ENCODE results near the gene COL8A1. TPM values are rescaled to one million over a fixed set of nuclear protein-coding genes. Genes with fewer than 3 reads are reported as not detected.

Gene COL8A1
- total RNA-seq, 1 experiment from 2014 or later: 0.87 TPM

DNA sequence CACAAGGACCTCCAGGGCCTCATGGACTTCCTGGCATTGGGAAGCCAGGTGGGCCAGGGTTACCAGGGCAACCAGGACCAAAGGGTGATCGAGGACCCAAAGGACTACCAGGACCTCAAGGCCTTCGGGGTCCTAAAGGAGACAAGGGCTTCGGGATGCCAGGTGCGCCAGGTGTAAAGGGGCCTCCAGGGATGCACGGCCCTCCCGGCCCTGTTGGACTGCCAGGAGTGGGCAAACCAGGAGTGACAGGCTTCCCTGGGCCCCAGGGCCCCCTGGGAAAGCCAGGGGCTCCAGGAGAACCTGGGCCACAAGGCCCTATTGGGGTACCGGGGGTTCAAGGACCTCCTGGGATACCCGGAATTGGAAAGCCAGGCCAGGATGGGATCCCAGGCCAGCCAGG, 156.1 kb downstream of the COL8A1 start (continued):
- TF ChIP-seq, protein P1, sequence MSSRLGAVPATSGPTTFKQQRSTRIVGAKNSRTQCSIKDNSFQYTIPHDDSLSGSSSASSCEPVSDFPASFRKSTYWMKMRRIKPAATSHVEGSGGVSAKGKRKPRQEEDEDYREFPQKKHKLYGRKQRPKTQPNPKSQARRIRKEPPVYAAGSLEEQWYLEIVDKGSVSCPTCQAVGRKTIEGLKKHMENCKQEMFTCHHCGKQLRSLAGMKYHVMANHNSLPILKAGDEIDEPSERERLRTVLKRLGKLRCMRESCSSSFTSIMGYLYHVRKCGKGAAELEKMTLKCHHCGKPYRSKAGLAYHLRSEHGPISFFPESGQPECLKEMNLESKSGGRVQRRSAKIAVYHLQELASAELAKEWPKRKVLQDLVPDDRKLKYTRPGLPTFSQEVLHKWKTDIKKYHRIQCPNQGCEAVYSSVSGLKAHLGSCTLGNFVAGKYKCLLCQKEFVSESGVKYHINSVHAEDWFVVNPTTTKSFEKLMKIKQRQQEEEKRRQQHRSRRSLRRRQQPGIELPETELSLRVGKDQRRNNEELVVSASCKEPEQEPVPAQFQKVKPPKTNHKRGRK (CRISPR knock-in tag; IDR thresholded peaks at IDR 0.05; ENCODE audit: borderline replicate concordance): no peak
- TF ChIP-seq MXD4 (CRISPR knock-in tag; IDR thresholded peaks at IDR 0.05; ENCODE audit: borderline replicate concordance) (no peak), FOXJ3 (CRISPR knock-in tag; IDR thresholded peaks at IDR 0.05; ENCODE audit: borderline replicate concordance) (no peak)

DNA sequence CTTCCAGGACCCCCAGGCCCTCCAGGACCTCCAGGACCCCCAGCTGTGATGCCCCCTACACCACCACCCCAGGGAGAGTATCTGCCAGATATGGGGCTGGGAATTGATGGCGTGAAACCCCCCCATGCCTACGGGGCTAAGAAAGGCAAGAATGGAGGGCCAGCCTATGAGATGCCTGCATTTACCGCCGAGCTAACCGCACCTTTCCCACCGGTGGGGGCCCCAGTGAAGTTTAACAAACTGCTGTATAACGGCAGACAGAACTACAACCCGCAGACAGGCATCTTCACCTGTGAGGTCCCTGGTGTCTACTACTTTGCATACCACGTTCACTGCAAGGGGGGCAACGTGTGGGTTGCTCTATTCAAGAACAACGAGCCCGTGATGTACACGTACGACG, 157.2 kb downstream of the COL8A1 start:
- Mint-ChIP-seq H3K36me3 (no peaks in the 10 kb centered on the region), H3K27me3 (ENCODE audit: low read depth) (no peaks in the 10 kb centered on the region), H3K4me1 (no peaks in the 10 kb centered on the region), H3K9me3 (peaks cover 9% of the 10 kb centered on the region; the same call in 1 of the 2 replicates), H3K27ac (no peak overlapping the region), H3K4me3 (no peak overlapping the region)
- TF ChIP-seq, protein P2, sequence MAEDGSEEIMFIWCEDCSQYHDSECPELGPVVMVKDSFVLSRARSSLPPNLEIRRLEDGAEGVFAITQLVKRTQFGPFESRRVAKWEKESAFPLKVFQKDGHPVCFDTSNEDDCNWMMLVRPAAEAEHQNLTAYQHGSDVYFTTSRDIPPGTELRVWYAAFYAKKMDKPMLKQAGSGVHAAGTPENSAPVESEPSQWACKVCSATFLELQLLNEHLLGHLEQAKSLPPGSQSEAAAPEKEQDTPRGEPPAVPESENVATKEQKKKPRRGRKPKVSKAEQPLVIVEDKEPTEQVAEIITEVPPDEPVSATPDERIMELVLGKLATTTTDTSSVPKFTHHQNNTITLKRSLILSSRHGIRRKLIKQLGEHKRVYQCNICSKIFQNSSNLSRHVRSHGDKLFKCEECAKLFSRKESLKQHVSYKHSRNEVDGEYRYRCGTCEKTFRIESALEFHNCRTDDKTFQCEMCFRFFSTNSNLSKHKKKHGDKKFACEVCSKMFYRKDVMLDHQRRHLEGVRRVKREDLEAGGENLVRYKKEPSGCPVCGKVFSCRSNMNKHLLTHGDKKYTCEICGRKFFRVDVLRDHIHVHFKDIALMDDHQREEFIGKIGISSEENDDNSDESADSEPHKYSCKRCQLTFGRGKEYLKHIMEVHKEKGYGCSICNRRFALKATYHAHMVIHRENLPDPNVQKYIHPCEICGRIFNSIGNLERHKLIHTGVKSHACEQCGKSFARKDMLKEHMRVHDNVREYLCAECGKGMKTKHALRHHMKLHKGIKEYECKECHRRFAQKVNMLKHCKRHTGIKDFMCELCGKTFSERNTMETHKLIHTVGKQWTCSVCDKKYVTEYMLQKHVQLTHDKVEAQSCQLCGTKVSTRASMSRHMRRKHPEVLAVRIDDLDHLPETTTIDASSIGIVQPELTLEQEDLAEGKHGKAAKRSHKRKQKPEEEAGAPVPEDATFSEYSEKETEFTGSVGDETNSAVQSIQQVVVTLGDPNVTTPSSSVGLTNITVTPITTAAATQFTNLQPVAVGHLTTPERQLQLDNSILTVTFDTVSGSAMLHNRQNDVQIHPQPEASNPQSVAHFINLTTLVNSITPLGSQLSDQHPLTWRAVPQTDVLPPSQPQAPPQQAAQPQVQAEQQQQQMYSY (CRISPR knock-in tag; IDR thresholded peaks at IDR 0.05): no peak
- TF ChIP-seq, protein P3, sequence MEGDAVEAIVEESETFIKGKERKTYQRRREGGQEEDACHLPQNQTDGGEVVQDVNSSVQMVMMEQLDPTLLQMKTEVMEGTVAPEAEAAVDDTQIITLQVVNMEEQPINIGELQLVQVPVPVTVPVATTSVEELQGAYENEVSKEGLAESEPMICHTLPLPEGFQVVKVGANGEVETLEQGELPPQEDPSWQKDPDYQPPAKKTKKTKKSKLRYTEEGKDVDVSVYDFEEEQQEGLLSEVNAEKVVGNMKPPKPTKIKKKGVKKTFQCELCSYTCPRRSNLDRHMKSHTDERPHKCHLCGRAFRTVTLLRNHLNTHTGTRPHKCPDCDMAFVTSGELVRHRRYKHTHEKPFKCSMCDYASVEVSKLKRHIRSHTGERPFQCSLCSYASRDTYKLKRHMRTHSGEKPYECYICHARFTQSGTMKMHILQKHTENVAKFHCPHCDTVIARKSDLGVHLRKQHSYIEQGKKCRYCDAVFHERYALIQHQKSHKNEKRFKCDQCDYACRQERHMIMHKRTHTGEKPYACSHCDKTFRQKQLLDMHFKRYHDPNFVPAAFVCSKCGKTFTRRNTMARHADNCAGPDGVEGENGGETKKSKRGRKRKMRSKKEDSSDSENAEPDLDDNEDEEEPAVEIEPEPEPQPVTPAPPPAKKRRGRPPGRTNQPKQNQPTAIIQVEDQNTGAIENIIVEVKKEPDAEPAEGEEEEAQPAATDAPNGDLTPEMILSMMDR (IDR thresholded peaks at IDR 0.05): no peak
- TF ChIP-seq CREB1 (CRISPR knock-in tag; IDR thresholded peaks at IDR 0.05) (no peak), ZNF263 (CRISPR knock-in tag; IDR thresholded peaks at IDR 0.05; ENCODE audit: low read depth) (no peak), TEAD4 (CRISPR knock-in tag; IDR thresholded peaks at IDR 0.05) (no peak)
- POLR2A ChIA-PET: no interaction called here
- DNase-seq (ENCODE audit: low spot score) (no peak), ATAC-seq (no peak)
- CTCF ChIA-PET: no interaction called here

DNA sequence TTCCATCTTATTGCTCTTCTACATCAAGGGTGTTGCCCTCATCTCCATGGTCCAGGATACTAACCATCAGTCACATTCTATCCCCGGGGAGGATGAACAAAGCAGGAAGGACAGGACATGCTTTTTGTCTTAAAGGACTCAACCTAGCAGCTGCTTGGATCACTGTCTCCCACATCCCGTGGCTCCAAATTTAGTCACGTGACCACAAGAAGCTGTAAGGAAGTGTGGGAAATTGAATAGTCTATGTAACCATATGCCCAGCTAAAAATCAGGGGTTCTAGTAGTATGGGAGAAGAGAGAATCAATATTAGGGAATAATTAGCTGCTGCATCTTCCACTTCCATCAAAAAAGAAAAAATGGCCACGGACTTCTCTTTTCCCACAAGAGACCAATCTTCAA, 161.0 kb downstream of the COL8A1 start:
- POLR2A ChIA-PET: no interaction called here
- TF ChIP-seq, protein P4, sequence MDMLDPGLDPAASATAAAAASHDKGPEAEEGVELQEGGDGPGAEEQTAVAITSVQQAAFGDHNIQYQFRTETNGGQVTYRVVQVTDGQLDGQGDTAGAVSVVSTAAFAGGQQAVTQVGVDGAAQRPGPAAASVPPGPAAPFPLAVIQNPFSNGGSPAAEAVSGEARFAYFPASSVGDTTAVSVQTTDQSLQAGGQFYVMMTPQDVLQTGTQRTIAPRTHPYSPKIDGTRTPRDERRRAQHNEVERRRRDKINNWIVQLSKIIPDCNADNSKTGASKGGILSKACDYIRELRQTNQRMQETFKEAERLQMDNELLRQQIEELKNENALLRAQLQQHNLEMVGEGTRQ (CRISPR knock-in tag; IDR thresholded peaks at IDR 0.05): no peak
- no peak for TF ChIP-seq ZBTB21 (CRISPR knock-in tag; IDR thresholded peaks at IDR 0.05; ENCODE audit: borderline replicate concordance)
- TF ChIP-seq, protein P5, sequence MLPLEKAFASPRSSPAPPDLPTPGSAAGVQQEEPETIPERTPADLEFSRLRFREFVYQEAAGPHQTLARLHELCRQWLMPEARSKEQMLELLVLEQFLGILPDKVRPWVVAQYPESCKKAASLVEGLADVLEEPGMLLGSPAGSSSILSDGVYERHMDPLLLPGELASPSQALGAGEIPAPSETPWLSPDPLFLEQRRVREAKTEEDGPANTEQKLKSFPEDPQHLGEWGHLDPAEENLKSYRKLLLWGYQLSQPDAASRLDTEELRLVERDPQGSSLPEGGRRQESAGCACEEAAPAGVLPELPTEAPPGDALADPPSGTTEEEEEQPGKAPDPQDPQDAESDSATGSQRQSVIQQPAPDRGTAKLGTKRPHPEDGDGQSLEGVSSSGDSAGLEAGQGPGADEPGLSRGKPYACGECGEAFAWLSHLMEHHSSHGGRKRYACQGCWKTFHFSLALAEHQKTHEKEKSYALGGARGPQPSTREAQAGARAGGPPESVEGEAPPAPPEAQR (CRISPR knock-in tag; IDR thresholded peaks at IDR 0.05): no peak
- TF ChIP-seq SMAD4 (CRISPR knock-in tag; IDR thresholded peaks at IDR 0.05): no peak
- TF ChIP-seq, protein P6, sequence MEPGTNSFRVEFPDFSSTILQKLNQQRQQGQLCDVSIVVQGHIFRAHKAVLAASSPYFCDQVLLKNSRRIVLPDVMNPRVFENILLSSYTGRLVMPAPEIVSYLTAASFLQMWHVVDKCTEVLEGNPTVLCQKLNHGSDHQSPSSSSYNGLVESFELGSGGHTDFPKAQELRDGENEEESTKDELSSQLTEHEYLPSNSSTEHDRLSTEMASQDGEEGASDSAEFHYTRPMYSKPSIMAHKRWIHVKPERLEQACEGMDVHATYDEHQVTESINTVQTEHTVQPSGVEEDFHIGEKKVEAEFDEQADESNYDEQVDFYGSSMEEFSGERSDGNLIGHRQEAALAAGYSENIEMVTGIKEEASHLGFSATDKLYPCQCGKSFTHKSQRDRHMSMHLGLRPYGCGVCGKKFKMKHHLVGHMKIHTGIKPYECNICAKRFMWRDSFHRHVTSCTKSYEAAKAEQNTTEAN (CRISPR knock-in tag; IDR thresholded peaks at IDR 0.05): no peak
- TF ChIP-seq, protein P7, sequence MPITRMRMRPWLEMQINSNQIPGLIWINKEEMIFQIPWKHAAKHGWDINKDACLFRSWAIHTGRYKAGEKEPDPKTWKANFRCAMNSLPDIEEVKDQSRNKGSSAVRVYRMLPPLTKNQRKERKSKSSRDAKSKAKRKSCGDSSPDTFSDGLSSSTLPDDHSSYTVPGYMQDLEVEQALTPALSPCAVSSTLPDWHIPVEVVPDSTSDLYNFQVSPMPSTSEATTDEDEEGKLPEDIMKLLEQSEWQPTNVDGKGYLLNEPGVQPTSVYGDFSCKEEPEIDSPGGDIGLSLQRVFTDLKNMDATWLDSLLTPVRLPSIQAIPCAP (CRISPR knock-in tag; IDR thresholded peaks at IDR 0.05): no peak
- no peak for TF ChIP-seq OVOL2 (CRISPR knock-in tag; IDR thresholded peaks at IDR 0.05; ENCODE audit: borderline replicate concordance)
- no peak overlapping the region for H3K4me3 Mint-ChIP-seq
- H3K36me3 Mint-ChIP-seq: peaks cover 16% of the 10 kb centered on the region
- no peaks in the 10 kb centered on the region for H3K4me1 Mint-ChIP-seq
- CTCF ChIA-PET: no interaction called here
- no peaks in the 10 kb centered on the region; the same call in 1 of the 2 replicates for H3K27me3 Mint-ChIP-seq (ENCODE audit: low read depth)
- H3K9me3 Mint-ChIP-seq: peaks cover 42% of the 10 kb centered on the region
- no peak overlapping the region for H3K27ac Mint-ChIP-seq
- ATAC-seq (no peak), DNase-seq (ENCODE audit: low spot score) (no peak)

All from WTC11 (cell line).